ENCODE data around the gene RRP8. TPM values are rescaled to one million over a fixed set of nuclear protein-coding genes. Genes with fewer than 3 reads are reported as not detected.
A peak's percentile ranks its signal among the peaks of the same experiment; 100 is the strongest.

RRP8 gene
- total RNA-seq, 6 donors from 2014 or later = 13.4 to 25.2 (median 22.1) TPM

DNA sequence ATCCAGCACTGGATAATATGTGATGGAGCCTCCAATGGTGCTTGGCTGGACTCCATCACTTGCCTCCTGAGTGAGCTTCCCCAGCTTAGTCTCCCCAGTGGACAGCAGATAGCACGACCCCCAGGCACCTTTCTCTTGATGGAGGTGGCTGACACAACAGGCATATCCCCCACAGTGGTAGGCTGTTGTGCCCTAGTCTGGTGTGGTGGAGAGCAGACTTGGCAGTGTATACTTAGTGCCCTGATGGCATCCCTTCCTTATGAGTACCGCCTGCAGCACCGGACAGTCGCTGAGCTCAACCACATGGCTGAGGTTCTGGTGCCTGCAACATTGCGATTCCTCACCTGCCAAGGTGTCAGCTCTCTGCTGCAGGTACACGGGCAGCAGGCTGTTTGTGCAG lies 56.2 kb downstream of the RRP8 start:
- 73 to 90% methylated on average over 2 to 5 of the region's 6 CpGs for WGBS, 2 donors
- no peak for DNase-seq
- no peaks in the 10 kb centered on the region for H3K4me1 ChIP-seq
- H3K27me3 ChIP-seq = no peaks in the 10 kb centered on the region
- TF ChIP-seq EP300 (IDR thresholded peaks at IDR 0.05) (no peak), POLR2A (IDR thresholded peaks at IDR 0.05) (no peak), POLR2AphosphoS5 (IDR thresholded peaks at IDR 0.05) (no peak)
- TF ChIP-seq, protein P1, sequence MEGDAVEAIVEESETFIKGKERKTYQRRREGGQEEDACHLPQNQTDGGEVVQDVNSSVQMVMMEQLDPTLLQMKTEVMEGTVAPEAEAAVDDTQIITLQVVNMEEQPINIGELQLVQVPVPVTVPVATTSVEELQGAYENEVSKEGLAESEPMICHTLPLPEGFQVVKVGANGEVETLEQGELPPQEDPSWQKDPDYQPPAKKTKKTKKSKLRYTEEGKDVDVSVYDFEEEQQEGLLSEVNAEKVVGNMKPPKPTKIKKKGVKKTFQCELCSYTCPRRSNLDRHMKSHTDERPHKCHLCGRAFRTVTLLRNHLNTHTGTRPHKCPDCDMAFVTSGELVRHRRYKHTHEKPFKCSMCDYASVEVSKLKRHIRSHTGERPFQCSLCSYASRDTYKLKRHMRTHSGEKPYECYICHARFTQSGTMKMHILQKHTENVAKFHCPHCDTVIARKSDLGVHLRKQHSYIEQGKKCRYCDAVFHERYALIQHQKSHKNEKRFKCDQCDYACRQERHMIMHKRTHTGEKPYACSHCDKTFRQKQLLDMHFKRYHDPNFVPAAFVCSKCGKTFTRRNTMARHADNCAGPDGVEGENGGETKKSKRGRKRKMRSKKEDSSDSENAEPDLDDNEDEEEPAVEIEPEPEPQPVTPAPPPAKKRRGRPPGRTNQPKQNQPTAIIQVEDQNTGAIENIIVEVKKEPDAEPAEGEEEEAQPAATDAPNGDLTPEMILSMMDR (IDR thresholded peaks at IDR 0.05) = no peak
- no peaks in the 10 kb centered on the region for H3K9me3 ChIP-seq
- no peak overlapping the region for H3K27ac ChIP-seq
- peaks cover 0 to 30% (median 15%) of the 10 kb centered on the region in 4 donors for H3K36me3 ChIP-seq
- H3K4me3 ChIP-seq = no peak overlapping the region
- ATAC-seq (ENCODE audit: low FRiP score in 2 of 2) = no peak

- DNase-seq (peak in 1 of 2 donors; percentile 39), ATAC-seq (ENCODE audit: low FRiP score in 2 of 2) (no peak)
- no peak overlapping the region for H3K27ac ChIP-seq
- TF ChIP-seq POLR2A (IDR thresholded peaks at IDR 0.05) = no peak
- no peak for TF ChIP-seq EP300 (IDR thresholded peaks at IDR 0.05)
- TF ChIP-seq, protein P1 (IDR thresholded peaks at IDR 0.05) = no peak
- TF ChIP-seq POLR2AphosphoS5 (IDR thresholded peaks at IDR 0.05) = no peak
- no peaks in the 10 kb centered on the region for H3K4me1 ChIP-seq
- 91 to 95% methylated on average over 3 to 8 of the region's 8 CpGs for WGBS, 2 donors
- H3K27me3 ChIP-seq = no peaks in the 10 kb centered on the region
- peaks cover 0 to 30% (median 15%) of the 10 kb centered on the region in 4 donors for H3K36me3 ChIP-seq
- H3K4me3 ChIP-seq = no peak overlapping the region
- no peaks in the 10 kb centered on the region for H3K9me3 ChIP-seq
Observed at GRCh38 chr11:6546735-6547134, 56.7 kb downstream of the RRP8 start.

GRCh38 chr11:6545917-6546605 lies 57.4 kb downstream of the RRP8 start:
- TF ChIP-seq, protein P1 (IDR thresholded peaks at IDR 0.05) = no peak
- TF ChIP-seq POLR2A (IDR thresholded peaks at IDR 0.05) = no peak
- no peak for TF ChIP-seq EP300 (IDR thresholded peaks at IDR 0.05)
- ATAC-seq (ENCODE audit: low FRiP score in 2 of 2) (peak; percentile 17 to 28), DNase-seq (peak in 1 of 2 donors; percentile 45)
- no peak overlapping the region for H3K27ac ChIP-seq
- H3K36me3 ChIP-seq = peaks cover 0 to 30% (median 15%) of the 10 kb centered on the region in 4 donors
- 97 to 99% methylated on average over 8 to 13 of the region's 14 CpGs for WGBS, 2 donors
- no peaks in the 10 kb centered on the region for H3K9me3 ChIP-seq
- no peaks in the 10 kb centered on the region for H3K27me3 ChIP-seq
- no peaks in the 10 kb centered on the region for H3K4me1 ChIP-seq
- no peak overlapping the region for H3K4me3 ChIP-seq

Other genes starting within 250 kb of the RRP8 start
- gene SMPD1, start 213.1 kb downstream of the RRP8 start, total RNA-seq = 10 to 100 TPM; 25.3 to 62.9 (median 53.9) TPM
- gene APBB1, start 184.5 kb downstream of the RRP8 start, total RNA-seq = 10 to 100 TPM; 30.4 to 66.8 (median 40.0) TPM
- gene HPX, start 162.6 kb downstream of the RRP8 start, total RNA-seq = 1 to 10 TPM in 5 of 6 donors, under 1 TPM in 1; 0.67 to 3.6 (median 2.6) TPM
- 10 to 100 TPM; 21.4 to 63.9 (median 28.7) TPM for gene TRIM3, start 129.7 kb downstream of the RRP8 start, total RNA-seq
- 10 to 100 TPM; 41.7 to 80.7 (median 54.6) TPM for gene ARFIP2, start 122.3 kb downstream of the RRP8 start, total RNA-seq
- 10 to 100 TPM; 21.0 to 53.0 (median 42.6) TPM for gene TIMM10B, start 122.1 kb downstream of the RRP8 start, total RNA-seq
- gene DNHD1, start 106.3 kb downstream of the RRP8 start, total RNA-seq = 10 to 100 TPM; 10.5 to 79.6 (median 21.6) TPM
- 100 to 1,000 TPM; 130 to 191 (median 146) TPM for gene ILK, start 158 bp upstream of the RRP8 start, total RNA-seq
- 100 to 1,000 TPM in 3 of 6 donors, 10 to 100 TPM in 3; 60.8 to 153 (median 96.5) TPM for gene TAF10, start 8.6 kb upstream of the RRP8 start, total RNA-seq
- gene TPP1, start 15.8 kb upstream of the RRP8 start, total RNA-seq = 100 to 1,000 TPM in 4 of 6 donors, 10 to 100 TPM in 2; 71.6 to 240 (median 145) TPM
- gene DCHS1, start 52.2 kb upstream of the RRP8 start, total RNA-seq = 10 to 100 TPM in 4 of 6 donors, 1 to 10 TPM in 2; 9.2 to 32.2 (median 12.8) TPM
- gene MRPL17, start 79.7 kb upstream of the RRP8 start, total RNA-seq = 10 to 100 TPM; 12.6 to 49.2 (median 22.8) TPM
- gene OR2AG2, start 168.4 kb upstream of the RRP8 start, total RNA-seq = under 1 TPM in 3 of 6 donors, not detected in 3; 0.13 to 0.59 (median 0.15) TPM
- not detected for gene OR2AG1, start 179.4 kb upstream of the RRP8 start, total RNA-seq
- 1 to 10 TPM in 1 of 6 donors, under 1 TPM in 4, not detected in 1; 0.06 to 1.0 (median 0.15) TPM for gene OR6A2, start 196.1 kb upstream of the RRP8 start, total RNA-seq
- not detected for gene OR10A5, start 242.1 kb upstream of the RRP8 start, total RNA-seq

Measured in upper lobe of left lung (tissue), 6 donors.